Measurements from ENCODE around the gene LURAP1L.

DNA sequence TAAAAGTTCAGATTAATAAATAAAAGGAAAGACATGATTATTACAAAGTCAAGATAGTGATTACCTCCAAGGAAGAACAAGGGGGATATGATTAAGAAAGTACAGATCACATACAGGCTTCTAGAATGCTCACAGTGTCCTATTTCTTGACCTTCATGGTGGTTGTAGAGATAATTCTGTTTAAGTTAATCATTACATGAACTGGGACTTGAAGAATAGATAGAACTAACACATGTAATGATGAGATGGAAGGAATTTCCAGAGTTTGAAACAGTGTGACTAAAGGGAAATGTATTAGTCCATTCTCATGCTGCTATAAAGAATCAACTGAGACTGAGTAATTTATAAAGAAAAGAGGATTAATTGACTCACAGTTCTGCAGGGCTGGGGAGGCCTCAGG lies 72.7 kb downstream of the LURAP1L start:
- TF ChIP-seq CTCF (IDR thresholded peaks at IDR 0.05) (no peak), POLR2A (IDR thresholded peaks at IDR 0.05) (no peak), EP300 (IDR thresholded peaks at IDR 0.05) (no peak)

All from upper lobe of left lung (tissue), 4 donors.